ENCODE measurements around the gene TSC22D2. TPM values are rescaled to one million over a fixed set of nuclear protein-coding genes. Genes with fewer than 3 reads are reported as not detected.
A peak's percentile ranks its signal among the peaks of the same experiment; 100 is the strongest.

The TSC22D2 gene
- total RNA-seq, 1 donor from 2014 or later = 37.9 TPM

DNA sequence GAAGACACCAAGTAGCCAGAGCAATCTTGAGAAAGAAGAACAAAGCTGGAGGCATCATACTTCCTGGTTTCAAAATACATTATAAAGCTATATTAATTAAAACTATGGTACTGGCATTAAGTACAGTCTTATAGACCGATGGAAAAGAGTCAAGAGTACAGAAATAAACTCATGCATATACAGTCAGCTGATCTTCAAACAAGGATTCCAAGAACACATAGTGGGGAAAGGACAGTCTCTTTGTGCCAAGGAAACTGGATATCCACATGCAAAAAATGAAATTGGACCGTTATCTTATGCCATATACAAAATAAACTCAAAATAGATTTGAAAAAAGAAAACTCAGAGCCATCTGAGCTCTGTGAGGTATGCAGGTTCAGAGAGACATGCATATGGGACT lies 80.8 kb downstream of the TSC22D2 start:
- DNase-seq (ENCODE audit: low read depth, low spot score) = no peak

DNA sequence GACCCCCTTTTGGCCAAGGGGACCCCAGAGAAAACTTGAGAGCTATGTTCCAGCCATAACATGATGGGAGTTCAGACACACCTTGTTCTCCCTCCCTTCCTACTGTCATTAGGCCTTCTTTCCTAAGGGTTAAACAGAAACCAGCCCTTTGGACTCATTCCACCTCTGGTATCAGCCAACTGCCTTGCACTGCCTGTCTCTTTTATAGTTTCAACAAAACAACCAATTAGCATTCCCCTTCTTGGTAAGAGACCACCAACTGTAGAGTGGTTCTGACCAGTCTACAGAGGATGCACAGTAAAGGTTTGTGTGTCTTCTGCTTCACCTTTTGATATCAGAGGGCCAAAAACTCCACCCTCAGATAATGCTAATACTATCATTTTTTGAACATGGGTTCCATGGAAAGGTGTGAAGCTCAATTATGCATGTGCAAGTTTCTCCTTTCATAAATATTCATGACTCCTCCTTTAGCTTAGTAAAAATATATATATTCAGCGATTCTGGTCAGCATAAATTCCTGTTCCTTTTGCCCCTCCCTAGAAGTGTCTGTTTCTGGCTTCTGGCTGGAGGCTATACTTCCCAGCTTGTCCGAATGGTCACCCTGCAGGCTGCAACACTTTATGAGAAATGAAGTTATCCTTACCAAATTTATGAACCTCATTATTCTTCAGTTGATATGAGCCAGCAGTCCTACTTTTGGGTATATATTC lies 82.3 kb downstream of the TSC22D2 start:
- peaks cover 5% of the 10 kb centered on the region for H3K9me3 Mint-ChIP-seq
- no peaks in the 10 kb centered on the region for H3K27me3 Mint-ChIP-seq (ENCODE audit: low read depth)
- H3K27ac Mint-ChIP-seq (ENCODE audit: unreplicated experiment) = no peak overlapping the region
- peaks cover 14% of the 10 kb centered on the region for H3K4me1 Mint-ChIP-seq
- no peaks in the 10 kb centered on the region for H3K36me3 Mint-ChIP-seq (ENCODE audit: low read depth)
- DNase-seq (ENCODE audit: low read depth, low spot score) = no peak
- TF ChIP-seq, protein P1, sequence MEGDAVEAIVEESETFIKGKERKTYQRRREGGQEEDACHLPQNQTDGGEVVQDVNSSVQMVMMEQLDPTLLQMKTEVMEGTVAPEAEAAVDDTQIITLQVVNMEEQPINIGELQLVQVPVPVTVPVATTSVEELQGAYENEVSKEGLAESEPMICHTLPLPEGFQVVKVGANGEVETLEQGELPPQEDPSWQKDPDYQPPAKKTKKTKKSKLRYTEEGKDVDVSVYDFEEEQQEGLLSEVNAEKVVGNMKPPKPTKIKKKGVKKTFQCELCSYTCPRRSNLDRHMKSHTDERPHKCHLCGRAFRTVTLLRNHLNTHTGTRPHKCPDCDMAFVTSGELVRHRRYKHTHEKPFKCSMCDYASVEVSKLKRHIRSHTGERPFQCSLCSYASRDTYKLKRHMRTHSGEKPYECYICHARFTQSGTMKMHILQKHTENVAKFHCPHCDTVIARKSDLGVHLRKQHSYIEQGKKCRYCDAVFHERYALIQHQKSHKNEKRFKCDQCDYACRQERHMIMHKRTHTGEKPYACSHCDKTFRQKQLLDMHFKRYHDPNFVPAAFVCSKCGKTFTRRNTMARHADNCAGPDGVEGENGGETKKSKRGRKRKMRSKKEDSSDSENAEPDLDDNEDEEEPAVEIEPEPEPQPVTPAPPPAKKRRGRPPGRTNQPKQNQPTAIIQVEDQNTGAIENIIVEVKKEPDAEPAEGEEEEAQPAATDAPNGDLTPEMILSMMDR (conservative IDR thresholded peaks at IDR 0.05) = no peak
- no peak overlapping the region for H3K4me3 Mint-ChIP-seq

More for the DNA sequence above, 80.8 kb downstream of the TSC22D2 start:
- H3K9me3 Mint-ChIP-seq = peaks cover 8% of the 10 kb centered on the region
- H3K36me3 Mint-ChIP-seq (ENCODE audit: low read depth) = peaks cover 7% of the 10 kb centered on the region
- H3K27ac Mint-ChIP-seq (ENCODE audit: unreplicated experiment) = no peak overlapping the region
- no peaks in the 10 kb centered on the region for H3K4me1 Mint-ChIP-seq
- H3K27me3 Mint-ChIP-seq (ENCODE audit: low read depth) = no peaks in the 10 kb centered on the region
- TF ChIP-seq, protein P1 (conservative IDR thresholded peaks at IDR 0.05) = no peak
- no peak overlapping the region for H3K4me3 Mint-ChIP-seq

GRCh38 chr3:150494411-150494977 lies 86.4 kb downstream of the TSC22D2 start:
- H3K27me3 Mint-ChIP-seq (ENCODE audit: low read depth) = no peaks in the 10 kb centered on the region
- H3K27ac Mint-ChIP-seq (ENCODE audit: unreplicated experiment) = no peak overlapping the region

GRCh38 chr3:150495149-150495548 lies 87.1 kb downstream of the TSC22D2 start:
- no peak overlapping the region for H3K4me3 Mint-ChIP-seq
- peak overlapping the region; percentile 54 for H3K27ac Mint-ChIP-seq (ENCODE audit: unreplicated experiment)
- H3K27me3 Mint-ChIP-seq (ENCODE audit: low read depth) = no peaks in the 10 kb centered on the region
- TF ChIP-seq, protein P1 (conservative IDR thresholded peaks at IDR 0.05) = no peak
- H3K9me3 Mint-ChIP-seq = peaks cover 3% of the 10 kb centered on the region
- no peaks in the 10 kb centered on the region for H3K36me3 Mint-ChIP-seq (ENCODE audit: low read depth)
- peaks cover 20% of the 10 kb centered on the region for H3K4me1 Mint-ChIP-seq
- DNase-seq (ENCODE audit: low read depth, low spot score) = no peak

More at GRCh38 chr3:150494411-150494977, 86.4 kb downstream of the TSC22D2 start:
- no peak for DNase-seq (ENCODE audit: low read depth, low spot score)
- Mint-ChIP-seq H3K9me3 (peaks cover 3% of the 10 kb centered on the region), H3K36me3 (ENCODE audit: low read depth) (no peaks in the 10 kb centered on the region), H3K4me1 (peaks cover 20% of the 10 kb centered on the region), H3K4me3 (no peak overlapping the region)
- TF ChIP-seq, protein P1 (conservative IDR thresholded peaks at IDR 0.05) = no peak

GRCh38 chr3:150495563-150496168 lies 87.6 kb downstream of the TSC22D2 start:
- H3K4me3 Mint-ChIP-seq = no peak overlapping the region
- no peaks in the 10 kb centered on the region for H3K27me3 Mint-ChIP-seq (ENCODE audit: low read depth)
- H3K4me1 Mint-ChIP-seq = peaks cover 20% of the 10 kb centered on the region
- H3K36me3 Mint-ChIP-seq (ENCODE audit: low read depth) = no peaks in the 10 kb centered on the region
- peaks cover 3% of the 10 kb centered on the region for H3K9me3 Mint-ChIP-seq
- DNase-seq (ENCODE audit: low read depth, low spot score) = peak; percentile 13
- no peak overlapping the region for H3K27ac Mint-ChIP-seq (ENCODE audit: unreplicated experiment)
- TF ChIP-seq, protein P1 (conservative IDR thresholded peaks at IDR 0.05) = peak; percentile 94
